DOHH2 (cell line): Measurements from ENCODE around the gene THOC2.
"Not testable (repeated sequence)": the region's sequence is repeated elsewhere in the genome, so short reads cannot be mapped to it uniquely, and the experiment has no call there.

Experiments used
- EZH2phosphoT487 ChIP-seq: fragments of 200-600 bp; sonication (generic); IDR thresholded peaks from 2 replicates; pipeline ENCODE4 v1.6.1; 2017; ENCODE audit warnings: borderline replicate concordance, mild to moderate bottlenecking, antibody characterized with exemption, low read length, moderate library complexity, mixed read lengths
- TF ChIP-seq, protein P1 (sequence below): fragments of 200-600 bp; sonication (generic); IDR thresholded peaks from one replicate; pipeline ENCODE4 v1.5.1; 2014; ENCODE audit warnings: antibody characterized with exemption, mild to moderate bottlenecking, low read depth, low read length; ENCODE audit not compliant: poor library complexity, severe bottlenecking

DNA sequence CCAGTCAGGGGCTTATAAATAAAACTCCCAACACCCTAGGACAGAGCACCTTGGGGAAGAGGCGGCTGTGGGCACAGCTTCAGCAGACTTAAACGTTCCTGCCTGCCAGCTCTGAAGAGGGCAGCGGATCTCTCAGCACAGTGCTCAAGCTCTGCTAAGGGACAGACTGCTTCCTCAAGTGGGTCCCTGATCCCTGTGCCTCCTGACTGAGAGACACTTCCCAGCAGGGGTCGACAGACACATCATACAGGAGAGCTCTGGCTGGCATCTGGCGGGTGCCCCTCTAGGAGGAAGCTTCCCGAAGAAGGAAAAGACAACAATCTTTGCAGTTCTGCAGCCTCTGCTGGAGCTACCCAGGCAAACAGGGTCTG is 84.1 kb downstream of the THOC2 start:
- TF ChIP-seq, protein P1, sequence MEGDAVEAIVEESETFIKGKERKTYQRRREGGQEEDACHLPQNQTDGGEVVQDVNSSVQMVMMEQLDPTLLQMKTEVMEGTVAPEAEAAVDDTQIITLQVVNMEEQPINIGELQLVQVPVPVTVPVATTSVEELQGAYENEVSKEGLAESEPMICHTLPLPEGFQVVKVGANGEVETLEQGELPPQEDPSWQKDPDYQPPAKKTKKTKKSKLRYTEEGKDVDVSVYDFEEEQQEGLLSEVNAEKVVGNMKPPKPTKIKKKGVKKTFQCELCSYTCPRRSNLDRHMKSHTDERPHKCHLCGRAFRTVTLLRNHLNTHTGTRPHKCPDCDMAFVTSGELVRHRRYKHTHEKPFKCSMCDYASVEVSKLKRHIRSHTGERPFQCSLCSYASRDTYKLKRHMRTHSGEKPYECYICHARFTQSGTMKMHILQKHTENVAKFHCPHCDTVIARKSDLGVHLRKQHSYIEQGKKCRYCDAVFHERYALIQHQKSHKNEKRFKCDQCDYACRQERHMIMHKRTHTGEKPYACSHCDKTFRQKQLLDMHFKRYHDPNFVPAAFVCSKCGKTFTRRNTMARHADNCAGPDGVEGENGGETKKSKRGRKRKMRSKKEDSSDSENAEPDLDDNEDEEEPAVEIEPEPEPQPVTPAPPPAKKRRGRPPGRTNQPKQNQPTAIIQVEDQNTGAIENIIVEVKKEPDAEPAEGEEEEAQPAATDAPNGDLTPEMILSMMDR = not testable (repeated sequence)
- not testable (repeated sequence) for TF ChIP-seq EZH2phosphoT487
